IPS-15b (cell line): ENCODE data around the gene PEMT.
"Not testable (repeated sequence)": the region's sequence is repeated elsewhere in the genome, so short reads cannot be mapped to it uniquely, and the experiment has no call there.

Source experiments
- H3K27me3 ChIP-seq: one replicate; pipeline ENCODE4 v1.6.1; 2013; ENCODE audit warnings: low read length; ENCODE audit not compliant: control insufficient read depth, insufficient read depth
- H3K36me3 ChIP-seq: one replicate; pipeline ENCODE4 v1.6.1; 2013; ENCODE audit warnings: low read length; ENCODE audit not compliant: control insufficient read depth, insufficient read depth
- H3K4me1 ChIP-seq: one replicate; pipeline ENCODE4 v1.6.1; 2013; ENCODE audit warnings: mild to moderate bottlenecking, low read length; ENCODE audit not compliant: control insufficient read depth, insufficient read depth
- H3K4me3 ChIP-seq: one replicate; pipeline ENCODE4 v1.5.1; 2013; ENCODE audit warnings: low read depth, low read length
- H3K9ac ChIP-seq: one replicate; pipeline ENCODE4 v1.6.1; 2013; ENCODE audit warnings: low read depth, mild to moderate bottlenecking, low read length
- H3K9me3 ChIP-seq: one replicate; pipeline ENCODE4 v1.6.1; 2013; ENCODE audit warnings: mild to moderate bottlenecking, low read length; ENCODE audit not compliant: control insufficient read depth, insufficient read depth

The PEMT gene

DNA sequence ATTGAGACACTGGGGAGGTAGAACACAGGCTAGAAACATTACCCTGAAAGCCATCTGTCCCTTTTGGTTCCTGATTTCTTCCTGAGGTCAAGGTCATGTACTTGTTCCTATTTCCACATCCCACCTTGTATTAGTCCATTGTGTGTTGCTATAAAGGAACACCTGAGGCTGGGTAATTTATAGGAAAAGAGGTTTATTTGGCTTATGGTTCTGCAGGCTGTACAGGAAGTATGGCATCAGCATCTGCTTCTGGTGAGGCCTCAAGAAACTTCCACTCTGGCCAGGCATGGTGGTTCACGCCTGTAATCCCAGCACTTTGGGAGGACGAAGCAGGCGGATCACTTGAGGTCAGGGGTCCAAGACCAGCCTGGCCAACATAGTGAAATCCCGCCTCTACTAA, 122.2 kb downstream of the PEMT start:
- Histone ChIP-seq H3K9me3 (no peaks in the 10 kb centered on the region), H3K27me3 (no peaks in the 10 kb centered on the region), H3K9ac (no peak overlapping the region), H3K36me3 (no peaks in the 10 kb centered on the region), H3K4me3 (no peak overlapping the region), H3K4me1 (no peaks in the 10 kb centered on the region)

- no peaks in the 10 kb centered on the region for H3K9me3 ChIP-seq
- no peak overlapping the region for H3K4me3 ChIP-seq
- no peaks in the 10 kb centered on the region for H3K27me3 ChIP-seq
- no peaks in the 10 kb centered on the region for H3K36me3 ChIP-seq
- no peaks in the 10 kb centered on the region for H3K4me1 ChIP-seq
- no peak overlapping the region for H3K9ac ChIP-seq
Measured at GRCh38 chr17:17468217-17469010, 123.1 kb downstream of the PEMT start.

GRCh38 chr17:17467720-17468119, 123.8 kb downstream of the PEMT start:
- Histone ChIP-seq H3K36me3 (no peaks in the 10 kb centered on the region), H3K27me3 (no peaks in the 10 kb centered on the region), H3K4me3 (no peak overlapping the region), H3K4me1 (no peaks in the 10 kb centered on the region), H3K9me3 (no peaks in the 10 kb centered on the region), H3K9ac (no peak overlapping the region)

GRCh38 chr17:17467016-17467415, 124.5 kb downstream of the PEMT start:
- H3K36me3 ChIP-seq: no peaks in the 10 kb centered on the region
- H3K4me1 ChIP-seq: no peaks in the 10 kb centered on the region
- no peak overlapping the region for H3K9ac ChIP-seq
- no peaks in the 10 kb centered on the region for H3K27me3 ChIP-seq
- H3K4me3 ChIP-seq: no peak overlapping the region
- H3K9me3 ChIP-seq: no peaks in the 10 kb centered on the region

DNA sequence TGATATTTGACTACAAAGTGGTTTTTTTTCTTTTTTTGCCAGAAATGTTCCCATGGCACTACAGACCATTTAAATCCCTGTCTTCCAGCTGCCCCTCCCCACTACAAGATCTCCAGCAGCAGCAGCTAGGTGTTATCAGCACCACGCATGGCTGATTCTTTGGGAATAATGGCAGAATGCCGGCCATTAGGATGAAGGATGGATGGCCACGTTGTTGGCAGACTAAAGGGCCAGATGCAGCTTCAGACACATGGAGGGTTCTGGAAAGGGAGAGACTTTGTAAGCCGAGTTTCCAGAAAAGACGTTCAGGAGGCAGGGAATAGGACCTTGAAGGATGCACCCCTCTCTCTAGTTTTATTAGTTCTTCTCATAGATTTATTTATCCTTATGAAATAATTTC, 125.0 kb downstream of the PEMT start:
- H3K4me1 ChIP-seq: no peaks in the 10 kb centered on the region
- H3K9ac ChIP-seq: no peak overlapping the region
- no peak overlapping the region for H3K4me3 ChIP-seq
- H3K36me3 ChIP-seq: no peaks in the 10 kb centered on the region
- H3K27me3 ChIP-seq: no peaks in the 10 kb centered on the region
- no peaks in the 10 kb centered on the region for H3K9me3 ChIP-seq

- not testable (repeated sequence) for H3K9me3 ChIP-seq, H3K27me3 ChIP-seq, H3K4me3 ChIP-seq, H3K36me3 ChIP-seq, H3K9ac ChIP-seq, H3K4me1 ChIP-seq
Measured at GRCh38 chr17:17465878-17466277, 125.6 kb downstream of the PEMT start.

GRCh38 chr17:17463821-17464220, 127.7 kb downstream of the PEMT start:
- Histone ChIP-seq H3K27me3 (no peaks in the 10 kb centered on the region), H3K4me1 (no peaks in the 10 kb centered on the region)

GRCh38 chr17:17462048-17462824, 129.3 kb downstream of the PEMT start:
- no peak overlapping the region for H3K9ac ChIP-seq
- no peaks in the 10 kb centered on the region for H3K9me3 ChIP-seq
- no peaks in the 10 kb centered on the region for H3K27me3 ChIP-seq
- no peaks in the 10 kb centered on the region for H3K4me1 ChIP-seq
- H3K4me3 ChIP-seq: no peak overlapping the region
- no peaks in the 10 kb centered on the region for H3K36me3 ChIP-seq

More at GRCh38 chr17:17463821-17464220, 127.7 kb downstream of the PEMT start:
- Histone ChIP-seq H3K9ac (no peak overlapping the region), H3K9me3 (no peaks in the 10 kb centered on the region), H3K4me3 (no peak overlapping the region), H3K36me3 (no peaks in the 10 kb centered on the region)

- Histone ChIP-seq H3K36me3 (no peaks in the 10 kb centered on the region), H3K9ac (no peak overlapping the region), H3K4me1 (no peaks in the 10 kb centered on the region), H3K27me3 (no peaks in the 10 kb centered on the region), H3K9me3 (no peaks in the 10 kb centered on the region), H3K4me3 (no peak overlapping the region)
Measured at GRCh38 chr17:17460038-17460437, 131.5 kb downstream of the PEMT start.

GRCh38 chr17:17457680-17458079, 133.8 kb downstream of the PEMT start:
- H3K4me3 ChIP-seq: no peak overlapping the region
- H3K27me3 ChIP-seq: no peaks in the 10 kb centered on the region
- no peak overlapping the region for H3K9ac ChIP-seq
- no peaks in the 10 kb centered on the region for H3K4me1 ChIP-seq
- no peaks in the 10 kb centered on the region for H3K9me3 ChIP-seq
- no peaks in the 10 kb centered on the region for H3K36me3 ChIP-seq

DNA sequence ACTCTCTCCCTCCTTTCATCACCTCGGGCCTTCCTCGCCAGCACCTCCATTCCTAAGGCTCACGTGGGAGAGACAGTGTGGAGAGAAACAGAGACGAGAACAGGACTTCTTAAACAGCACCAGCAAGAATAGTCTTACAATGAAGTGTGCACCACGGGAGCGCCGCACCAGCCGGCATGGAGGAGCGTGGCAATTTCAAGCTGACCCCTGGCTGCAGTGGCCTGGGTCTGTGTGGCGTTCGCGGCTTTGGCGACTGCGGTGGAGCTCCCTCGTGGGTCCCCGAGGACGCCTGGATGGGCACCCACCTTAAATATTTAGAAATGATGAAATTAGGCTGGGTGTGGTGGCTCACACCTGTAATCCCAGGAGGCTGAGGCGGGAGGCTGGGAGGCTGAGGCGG, 135.3 kb downstream of the PEMT start:
- no peak overlapping the region for H3K9ac ChIP-seq
- no peak overlapping the region for H3K4me3 ChIP-seq
- H3K9me3 ChIP-seq: no peaks in the 10 kb centered on the region
- H3K4me1 ChIP-seq: no peaks in the 10 kb centered on the region
- no peaks in the 10 kb centered on the region for H3K27me3 ChIP-seq
- no peaks in the 10 kb centered on the region for H3K36me3 ChIP-seq
